HepG2 (cell line): ENCODE data around the gene NEUROG2. TPM values are rescaled to one million over a fixed set of nuclear protein-coding genes. Genes with fewer than 3 reads are reported as not detected.

Source experiments
- ATAC-seq: fragments of 200-7000 bp; cut with Tn5 transposase; 3 replicates; pipeline ENCODE4 v1.9.1; 2020; ENCODE audit warnings: mild to moderate bottlenecking, moderate library complexity
- BruUV-seq: library from RNA; stranded (reverse); fragments of 400-500 nt; replicated peaks from 2 replicates; lab custom pipeline; 2021; lab: Mats Ljungman, UMichigan
- CTCF ChIA-PET: fragments of 300-600 bp; formaldehyde crosslinking; extraction: SDS; loops from one replicate; lab custom pipeline; 2021; ENCODE audit warnings: low total read pairs, inconsistent platforms, low intra/inter-chr PET ratio; lab: Yijun Ruan, JAX
- POLR2A ChIA-PET: fragments of 350-600 bp; sonication (Branson Sonifier 250); formaldehyde crosslinking; loops from one replicate; lab custom pipeline; 2020; ENCODE audit warnings: antibody characterized with exemption, inconsistent platforms; lab: Yijun Ruan, JAX
- DNase-seq: peaks from one replicate; pipeline ENCODE4 v3.0.0-alpha.2; 2015; ENCODE audit warnings: low spot score
- FAIRE-seq: peaks from 3 replicates; lab custom pipeline; 2011; peaks lifted over from hg19 to GRCh38; lab: Jason Lieb, UNC
- H2AFZ ChIP-seq: one replicate; pipeline ENCODE4 v1.6.1; 2011; ENCODE audit warnings: low read length, inconsistent platforms
- H3K27ac ChIP-seq: fragments of 300-600 bp; 3 replicates; pipeline ENCODE4 v1.8.0; 2011; ENCODE audit warnings: mixed run types, mild to moderate bottlenecking, mixed read lengths, low read length, inconsistent platforms; ENCODE audit not compliant: insufficient read depth; ENCODE audit errors: extremely low read length
- H3K27me3 ChIP-seq, 2 experiments: fragments of 200-600 bp in 1 of 2; 2 replicates in 1 of 2; 3 replicates in 1 of 2; pipeline versions ENCODE4 v1.6.0 to v1.8.0; 2011; ENCODE audit warnings: low read length in 2 of 2, mild to moderate bottlenecking in 2 of 2, moderate library complexity in 2 of 2, inconsistent platforms in 1 of 2; ENCODE audit not compliant: insufficient read depth in 2 of 2, control insufficient read depth in 1 of 2
- H3K36me3 ChIP-seq, 2 experiments: fragments of 200-600 bp in 1 of 2; replicated peaks in 1 of 2; 2 replicates in 1 of 2; 3 replicates in 1 of 2; pipeline versions ENCODE4 v1.5.1 to v1.8.0; 2011; ENCODE audit warnings: low read length in 2 of 2, inconsistent platforms in 1 of 2; ENCODE audit not compliant: insufficient read depth in 2 of 2, control insufficient read depth in 1 of 2
- H3K4me1 ChIP-seq: 2 replicates; pipeline ENCODE4 v1.5.1; 2012; ENCODE audit warnings: low read length, inconsistent platforms; ENCODE audit not compliant: insufficient read depth
- H3K4me2 ChIP-seq: 2 replicates; pipeline ENCODE4 v1.6.0; 2011; ENCODE audit warnings: low read depth, low read length, inconsistent platforms
- H3K4me3 ChIP-seq, 3 experiments: fragments of 200-600 bp in 1 of 3; sonication (generic), shearing (Covaris generic) in 1 of 3; replicated peaks in 1 of 3; 2 replicates each; pipeline ENCODE4 v1.5.1; 2011 to 2016; ENCODE audit warnings: low read length in 3 of 3, inconsistent platforms in 2 of 3, low read depth in 2 of 3, mild to moderate bottlenecking in 2 of 3, control low read depth in 1 of 3, mixed read lengths in 1 of 3; ENCODE audit not compliant: insufficient read depth in 1 of 3
- H3K79me2 ChIP-seq: one replicate; pipeline ENCODE4 v1.6.1; 2011; ENCODE audit warnings: low read length, inconsistent platforms; ENCODE audit not compliant: insufficient read depth
- H3K9ac ChIP-seq: 2 replicates; pipeline ENCODE4 v1.6.0; 2011; ENCODE audit warnings: mild to moderate bottlenecking, low read depth, low read length, inconsistent platforms; ENCODE audit not compliant: insufficient read depth
- H3K9me3 ChIP-seq: 2 replicates; pipeline ENCODE4 v1.5.1; 2012; ENCODE audit warnings: mild to moderate bottlenecking, low read length
- H4K20me1 ChIP-seq: 2 replicates; pipeline ENCODE4 v1.6.0; 2011; ENCODE audit warnings: inconsistent platforms, mild to moderate bottlenecking, low read length, moderate library complexity; ENCODE audit not compliant: insufficient read depth
- ATF7 ChIP-seq, 2 experiments: fragments of 450-650 bp in 1 of 2; sonication (generic) in 1 of 2; formaldehyde crosslinking in 1 of 2; IDR thresholded peaks; 2 replicates each; pipeline versions ENCODE4 v1.4.0 to v1.6.1; 2016 to 2020; ENCODE audit warnings: antibody characterized with exemption in 1 of 2, mild to moderate bottlenecking in 1 of 2, missing genetic modification reagents in 1 of 2
- CEBPB ChIP-seq: IDR thresholded peaks from 2 replicates; pipeline ENCODE4 v1.6.1; 2011; ENCODE audit warnings: low read depth, low read length, improper control_type of control experiment, borderline replicate concordance
- MBD4 ChIP-seq: IDR thresholded peaks from 2 replicates; pipeline ENCODE4 v1.6.1; 2012; ENCODE audit warnings: low read length, inconsistent platforms, borderline replicate concordance
- PBX2 ChIP-seq: IDR thresholded peaks from 2 replicates; pipeline ENCODE4 v1.6.1; 2016; ENCODE audit warnings: control low read depth
- XBP1 ChIP-seq: sonication (generic); formaldehyde crosslinking; IDR thresholded peaks from 2 replicates; pipeline ENCODE4 v1.5.0; 2020; ENCODE audit warnings: missing genetic modification reagents
- YEATS4 ChIP-seq: sonication (generic); formaldehyde crosslinking; IDR thresholded peaks from 2 replicates; pipeline ENCODE4 v1.4.0; 2020; ENCODE audit warnings: missing genetic modification reagents, borderline replicate concordance
- ZBTB3 ChIP-seq: sonication (generic); formaldehyde crosslinking; IDR thresholded peaks from 2 replicates; pipeline ENCODE4 v1.4.0; 2020; ENCODE audit warnings: low read depth, mild to moderate bottlenecking, moderate library complexity, missing genetic modification reagents, borderline replicate concordance
- ZNF124 ChIP-seq: sonication (generic); formaldehyde crosslinking; IDR thresholded peaks from 2 replicates; pipeline ENCODE4 v1.4.0; 2020; ENCODE audit warnings: missing genetic modification reagents
- ZNF251 ChIP-seq: sonication (generic); formaldehyde crosslinking; IDR thresholded peaks from 2 replicates; pipeline ENCODE4 v1.9.0; 2021; ENCODE audit warnings: mild to moderate bottlenecking, missing genetic modification reagents
- ZNF33B ChIP-seq: sonication (generic); formaldehyde crosslinking; IDR thresholded peaks from 2 replicates; pipeline ENCODE4 v1.5.1; 2020; ENCODE audit warnings: mild to moderate bottlenecking, missing genetic modification reagents
- ZNF350 ChIP-seq: sonication (generic); formaldehyde crosslinking; IDR thresholded peaks from 2 replicates; pipeline ENCODE4 v1.4.0; 2020; ENCODE audit warnings: mild to moderate bottlenecking, low read depth, missing genetic modification reagents, borderline replicate concordance
- ZNF468 ChIP-seq: sonication (generic); formaldehyde crosslinking; IDR thresholded peaks from 2 replicates; pipeline ENCODE4 v1.8.0; 2022; ENCODE audit warnings: mild to moderate bottlenecking, moderate library complexity, missing genetic modification reagents
- WGBS: methylation state at CpG from one replicate; pipeline ENCODE4 v1.1.6; 2017; ENCODE audit warnings: low lambda C conversion rate; 5-methylcytosine and 5-hydroxymethylcytosine counted together
- in situ Hi-C: cut with HindIII; loops from 2 replicates; pipeline ENCODE4 v1.10.0; 2017; ENCODE audit warnings: low pct_unique_long_range_greater_than_20kb; ENCODE audit not compliant: extremely low pct_ligation_motif_present
- intact Hi-C: fragments of 100-400 bp; cut with micrococcal nuclease; formaldehyde crosslinking; loops from one replicate; pipeline ENCODE4 v1.10.0; 2022; ENCODE audit not compliant: unreplicated experiment
- polyA plus RNA-seq, 8 experiments: library from polyadenylated mRNA; depleted of rRNA in 3 of 8; stranded (reverse) in 7 of 8; unstranded in 1 of 8; fragments of >200 nt; fragmentation: Illumina TruSeq in 4 of 8; extraction: Trizol in 4 of 8; gene quantifications; 2 replicates each; pipeline versions ENCODE4 v1.2.1 to v1.2.3, GENCODE V29; 2011 to 2016; ENCODE audit warnings: low read depth in 4 of 8, missing spikeins in 1 of 8, mixed read lengths in 1 of 8; ENCODE audit not compliant: insufficient read depth in 1 of 8
- total RNA-seq, 5 experiments: library from RNA; depleted of rRNA; stranded (reverse); fragments of >200 nt; fragmentation: Illumina TruSeq; extraction: Trizol; gene quantifications; 2 replicates each; pipeline ENCODE4 v1.2.3, GENCODE V29; 2016; ENCODE audit warnings: low read depth in 1 of 5
- TF ChIP-seq, protein P1 (sequence below): sonication (generic); formaldehyde crosslinking; IDR thresholded peaks from 2 replicates; pipeline ENCODE4 v1.4.0; 2020; ENCODE audit warnings: mild to moderate bottlenecking, missing genetic modification reagents

The NEUROG2 gene
- total and polyA plus RNA-seq, 2 of the 13 experiments (the other 11 are each of a cell fraction or from before 2014, with no cell fraction given) = not detected

GRCh38 chr4:112504807-112505206, 11.2 kb downstream of the NEUROG2 start:
- Histone ChIP-seq H3K36me3 (no peaks in the 10 kb centered on the region), H3K79me2 (no peaks in the 10 kb centered on the region), H3K9ac (no peak overlapping the region), H3K9me3 (no peaks in the 10 kb centered on the region), H3K27ac (no peak overlapping the region), H4K20me1 (no peaks in the 10 kb centered on the region), H3K27me3 (peaks cover 0 to 26% of the 10 kb centered on the region in 2 experiments; a peak in 3 of 5 replicates), H2AFZ (no peak overlapping the region), H3K4me3 (no peak overlapping the region), H3K4me2 (no peak overlapping the region), H3K4me1 (no peaks in the 10 kb centered on the region)
- POLR2A ChIA-PET = no interaction called here
- DNase-seq (no peak), ATAC-seq (no peak), FAIRE-seq (no peak)
- intact Hi-C loops (no loop called here), in situ Hi-C loops (no loop called here)
- 1% methylated on average over 4 of the region's 4 CpGs for WGBS
- CTCF ChIA-PET = no interaction called here
- no TSS peak for BruUV-seq
- TF ChIP-seq CEBPB = peak; percentile 47; the same call in 1 of the 2 replicates
- peak; percentile 58; the same call in 1 of the 2 replicates for TF ChIP-seq ATF7 (IDR thresholded peaks at IDR 0.05)
- no peak for TF ChIP-seq ATF7 (CRISPR knock-in tag; IDR thresholded peaks at IDR 0.05)
- TF ChIP-seq PBX2 (CRISPR knock-in tag) = no peak

- Histone ChIP-seq H3K9me3 (no peaks in the 10 kb centered on the region), H3K36me3 (no peaks in the 10 kb centered on the region), H3K9ac (no peak overlapping the region), H3K4me3 (no peak overlapping the region), H3K4me2 (no peak overlapping the region), H3K27me3 (peaks cover 0 to 9% of the 10 kb centered on the region in 2 experiments; a peak in 1 of 5 replicates), H3K27ac (no peak overlapping the region), H3K4me1 (no peaks in the 10 kb centered on the region), H4K20me1 (no peaks in the 10 kb centered on the region), H2AFZ (no peak overlapping the region), H3K79me2 (no peaks in the 10 kb centered on the region)
- 24% methylated on average over 5 of the region's 5 CpGs for WGBS
- ATAC-seq (no peak), DNase-seq (no peak), FAIRE-seq (no peak)
- in situ Hi-C loops (no loop called here), intact Hi-C loops (no loop called here)
- POLR2A ChIA-PET = no interaction called here
- CTCF ChIA-PET = no interaction called here
- no TSS peak for BruUV-seq
- TF ChIP-seq ZBTB3 (CRISPR knock-in tag) (no peak), ZNF251 (no peak), ZNF124 (CRISPR knock-in tag) (no peak), MBD4 (no peak), YEATS4 (CRISPR knock-in tag) (no peak), ZNF350 (no peak), XBP1 (CRISPR knock-in tag) (no peak), ZNF33B (no peak), ZNF468 (no peak)
- TF ChIP-seq, protein P1, sequence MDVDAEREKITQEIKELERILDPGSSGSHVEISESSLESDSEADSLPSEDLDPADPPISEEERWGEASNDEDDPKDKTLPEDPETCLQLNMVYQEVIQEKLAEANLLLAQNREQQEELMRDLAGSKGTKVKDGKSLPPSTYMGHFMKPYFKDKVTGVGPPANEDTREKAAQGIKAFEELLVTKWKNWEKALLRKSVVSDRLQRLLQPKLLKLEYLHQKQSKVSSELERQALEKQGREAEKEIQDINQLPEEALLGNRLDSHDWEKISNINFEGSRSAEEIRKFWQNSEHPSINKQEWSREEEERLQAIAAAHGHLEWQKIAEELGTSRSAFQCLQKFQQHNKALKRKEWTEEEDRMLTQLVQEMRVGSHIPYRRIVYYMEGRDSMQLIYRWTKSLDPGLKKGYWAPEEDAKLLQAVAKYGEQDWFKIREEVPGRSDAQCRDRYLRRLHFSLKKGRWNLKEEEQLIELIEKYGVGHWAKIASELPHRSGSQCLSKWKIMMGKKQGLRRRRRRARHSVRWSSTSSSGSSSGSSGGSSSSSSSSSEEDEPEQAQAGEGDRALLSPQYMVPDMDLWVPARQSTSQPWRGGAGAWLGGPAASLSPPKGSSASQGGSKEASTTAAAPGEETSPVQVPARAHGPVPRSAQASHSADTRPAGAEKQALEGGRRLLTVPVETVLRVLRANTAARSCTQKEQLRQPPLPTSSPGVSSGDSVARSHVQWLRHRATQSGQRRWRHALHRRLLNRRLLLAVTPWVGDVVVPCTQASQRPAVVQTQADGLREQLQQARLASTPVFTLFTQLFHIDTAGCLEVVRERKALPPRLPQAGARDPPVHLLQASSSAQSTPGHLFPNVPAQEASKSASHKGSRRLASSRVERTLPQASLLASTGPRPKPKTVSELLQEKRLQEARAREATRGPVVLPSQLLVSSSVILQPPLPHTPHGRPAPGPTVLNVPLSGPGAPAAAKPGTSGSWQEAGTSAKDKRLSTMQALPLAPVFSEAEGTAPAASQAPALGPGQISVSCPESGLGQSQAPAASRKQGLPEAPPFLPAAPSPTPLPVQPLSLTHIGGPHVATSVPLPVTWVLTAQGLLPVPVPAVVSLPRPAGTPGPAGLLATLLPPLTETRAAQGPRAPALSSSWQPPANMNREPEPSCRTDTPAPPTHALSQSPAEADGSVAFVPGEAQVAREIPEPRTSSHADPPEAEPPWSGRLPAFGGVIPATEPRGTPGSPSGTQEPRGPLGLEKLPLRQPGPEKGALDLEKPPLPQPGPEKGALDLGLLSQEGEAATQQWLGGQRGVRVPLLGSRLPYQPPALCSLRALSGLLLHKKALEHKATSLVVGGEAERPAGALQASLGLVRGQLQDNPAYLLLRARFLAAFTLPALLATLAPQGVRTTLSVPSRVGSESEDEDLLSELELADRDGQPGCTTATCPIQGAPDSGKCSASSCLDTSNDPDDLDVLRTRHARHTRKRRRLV (CRISPR knock-in tag) = no peak
Observed at GRCh38 chr4:112502871-112503270, 13.1 kb downstream of the NEUROG2 start.
